HG02938 (cell line): ENCODE data around the gene ST3GAL2.
A peak's percentile ranks its signal among the peaks of the same experiment; 100 is the strongest.
"Not testable (repeated sequence)": the region's sequence is repeated elsewhere in the genome, so short reads cannot be mapped to it uniquely, and the experiment has no call there.

Experiments used
- ATAC-seq: cut with Tn5 transposase; IDR thresholded peaks from one replicate; pipeline ENCODE4 v1.9.1; 2021; ENCODE audit warnings: mild to moderate bottlenecking, moderate library complexity; ENCODE audit not compliant: unreplicated experiment

ST3GAL2 gene

GRCh38 chr16:70468776-70469525 lies 30.1 kb upstream of the ST3GAL2 start:
- ATAC-seq: no peak

GRCh38 chr16:70467608-70468007 lies 28.7 kb upstream of the ST3GAL2 start:
- no peak for ATAC-seq

GRCh38 chr16:70467113-70467512 lies 28.2 kb upstream of the ST3GAL2 start:
- no peak for ATAC-seq

- no peak for ATAC-seq
Observed at GRCh38 chr16:70466805-70467076, 27.8 kb upstream of the ST3GAL2 start.

GRCh38 chr16:70465999-70466804 lies 27.3 kb upstream of the ST3GAL2 start:
- no peak for ATAC-seq

- no peak for ATAC-seq
Observed at GRCh38 chr16:70463235-70463634, 24.3 kb upstream of the ST3GAL2 start.

- ATAC-seq: no peak
Observed at GRCh38 chr16:70460737-70461261, 21.9 kb upstream of the ST3GAL2 start.

GRCh38 chr16:70457446-70458166 lies 18.7 kb upstream of the ST3GAL2 start:
- no peak for ATAC-seq

GRCh38 chr16:70455910-70456309 lies 17.0 kb upstream of the ST3GAL2 start:
- ATAC-seq: no peak

- ATAC-seq: peak; percentile 69
Observed at GRCh38 chr16:70454222-70455034, 15.5 kb upstream of the ST3GAL2 start, which contains the start of gene FCSK. Gene FCSK, plus strand, starts transcription at chr16:70454595. Its CDS starts 8,596 bp downstream, at chr16:70463191.

GRCh38 chr16:70453892-70454221 lies 15.0 kb upstream of the ST3GAL2 start:
- no peak for ATAC-seq

GRCh38 chr16:70453117-70453891 lies 14.4 kb upstream of the ST3GAL2 start:
- no peak for ATAC-seq

GRCh38 chr16:70451004-70451340 lies 12.1 kb upstream of the ST3GAL2 start:
- ATAC-seq: not testable (repeated sequence)

- ATAC-seq: not testable (repeated sequence)
Observed at GRCh38 chr16:70450142-70451003, 11.5 kb upstream of the ST3GAL2 start.

- no peak for ATAC-seq
Observed at GRCh38 chr16:70448075-70448474, 9.2 kb upstream of the ST3GAL2 start.

- ATAC-seq: no peak
Observed at GRCh38 chr16:70444249-70445063, 5.6 kb upstream of the ST3GAL2 start.

- ATAC-seq: no peak
Observed at GRCh38 chr16:70442344-70442743, 3.4 kb upstream of the ST3GAL2 start.

- no peak for ATAC-seq
Observed at GRCh38 chr16:70441406-70441990, 2.6 kb upstream of the ST3GAL2 start.
